Measurements from ENCODE around the gene CBFB. TPM values are rescaled to one million over a fixed set of nuclear protein-coding genes. Genes with fewer than 3 reads are reported as not detected.
A peak's percentile ranks its signal among the peaks of the same experiment; 100 is the strongest.

CBFB gene
- total and polyA plus RNA-seq, 2 of the 13 experiments (the other 11 are each of a cell fraction or from before 2014, with no cell fraction given): 22.1 to 70.8 TPM

DNA sequence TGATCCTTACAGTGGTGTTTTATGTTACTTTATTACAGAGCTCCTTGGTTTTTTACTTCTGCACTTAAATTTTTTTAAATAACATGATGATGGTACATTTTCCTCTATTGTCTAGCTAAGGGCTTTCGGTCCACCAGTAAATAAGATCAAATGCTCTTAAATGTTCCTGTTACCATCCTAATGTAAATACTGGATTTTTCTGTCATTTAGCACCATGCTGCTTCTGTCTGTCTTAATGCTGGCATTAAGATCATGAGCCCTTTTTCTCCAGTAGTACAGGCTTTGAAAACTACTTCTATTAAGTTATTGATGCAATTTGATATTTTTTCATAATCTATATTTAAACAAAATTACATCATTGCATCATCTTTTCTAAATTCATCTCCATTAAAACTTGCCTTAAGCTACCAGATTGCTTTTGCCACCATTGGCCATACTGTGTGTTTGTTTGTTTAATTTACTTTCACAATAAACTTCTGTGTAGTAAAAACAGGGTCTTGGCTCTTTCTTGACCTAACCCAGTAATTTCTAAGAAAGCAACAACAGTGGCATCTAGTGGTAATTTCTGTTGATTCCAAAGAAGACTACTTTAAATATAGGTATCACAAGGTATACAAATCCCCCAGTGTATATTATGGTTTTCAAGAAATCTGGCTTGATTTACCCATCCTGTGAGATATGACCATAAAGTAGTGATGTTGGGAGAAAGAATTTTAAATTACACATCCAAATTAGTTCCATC, 71.8 kb downstream of the CBFB start (continued):
- TF ChIP-seq, protein P1, sequence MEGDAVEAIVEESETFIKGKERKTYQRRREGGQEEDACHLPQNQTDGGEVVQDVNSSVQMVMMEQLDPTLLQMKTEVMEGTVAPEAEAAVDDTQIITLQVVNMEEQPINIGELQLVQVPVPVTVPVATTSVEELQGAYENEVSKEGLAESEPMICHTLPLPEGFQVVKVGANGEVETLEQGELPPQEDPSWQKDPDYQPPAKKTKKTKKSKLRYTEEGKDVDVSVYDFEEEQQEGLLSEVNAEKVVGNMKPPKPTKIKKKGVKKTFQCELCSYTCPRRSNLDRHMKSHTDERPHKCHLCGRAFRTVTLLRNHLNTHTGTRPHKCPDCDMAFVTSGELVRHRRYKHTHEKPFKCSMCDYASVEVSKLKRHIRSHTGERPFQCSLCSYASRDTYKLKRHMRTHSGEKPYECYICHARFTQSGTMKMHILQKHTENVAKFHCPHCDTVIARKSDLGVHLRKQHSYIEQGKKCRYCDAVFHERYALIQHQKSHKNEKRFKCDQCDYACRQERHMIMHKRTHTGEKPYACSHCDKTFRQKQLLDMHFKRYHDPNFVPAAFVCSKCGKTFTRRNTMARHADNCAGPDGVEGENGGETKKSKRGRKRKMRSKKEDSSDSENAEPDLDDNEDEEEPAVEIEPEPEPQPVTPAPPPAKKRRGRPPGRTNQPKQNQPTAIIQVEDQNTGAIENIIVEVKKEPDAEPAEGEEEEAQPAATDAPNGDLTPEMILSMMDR (CRISPR knock-in tag; IDR thresholded peaks at IDR 0.05): peak; percentile 33
- TF ChIP-seq SMC3 (IDR thresholded peaks at IDR 0.05; ENCODE audit: low read length) (peak; percentile 45; the same call in 1 of the 2 replicates), GATAD1 (CRISPR knock-in tag; IDR thresholded peaks at IDR 0.05) (no peak), ZBTB20 (CRISPR knock-in tag; IDR thresholded peaks at IDR 0.05; ENCODE audit: borderline replicate concordance, low read depth) (no peak), SRY (CRISPR knock-in tag; IDR thresholded peaks at IDR 0.05) (no peak), U2AF2 (IDR thresholded peaks at IDR 0.05; ENCODE audit: low read depth, low read length) (no peak), ATF4 (CRISPR knock-in tag; IDR thresholded peaks at IDR 0.05) (peak; percentile 41 to 70; a peak in 2 of 4 replicates), ZNF576 (CRISPR knock-in tag; IDR thresholded peaks at IDR 0.05) (no peak), ZNF580 (CRISPR knock-in tag; IDR thresholded peaks at IDR 0.05; ENCODE audit: borderline replicate concordance, low read depth) (no peak), ZHX2 (IDR thresholded peaks at IDR 0.05; ENCODE audit: low read depth) (no peak), ZHX2 (CRISPR knock-in tag; IDR thresholded peaks at IDR 0.05; ENCODE audit: borderline replicate concordance) (no peak), JUNB (CRISPR knock-in tag; IDR thresholded peaks at IDR 0.05; ENCODE audit: borderline replicate concordance) (no peak)
- TF ChIP-seq, protein P2, sequence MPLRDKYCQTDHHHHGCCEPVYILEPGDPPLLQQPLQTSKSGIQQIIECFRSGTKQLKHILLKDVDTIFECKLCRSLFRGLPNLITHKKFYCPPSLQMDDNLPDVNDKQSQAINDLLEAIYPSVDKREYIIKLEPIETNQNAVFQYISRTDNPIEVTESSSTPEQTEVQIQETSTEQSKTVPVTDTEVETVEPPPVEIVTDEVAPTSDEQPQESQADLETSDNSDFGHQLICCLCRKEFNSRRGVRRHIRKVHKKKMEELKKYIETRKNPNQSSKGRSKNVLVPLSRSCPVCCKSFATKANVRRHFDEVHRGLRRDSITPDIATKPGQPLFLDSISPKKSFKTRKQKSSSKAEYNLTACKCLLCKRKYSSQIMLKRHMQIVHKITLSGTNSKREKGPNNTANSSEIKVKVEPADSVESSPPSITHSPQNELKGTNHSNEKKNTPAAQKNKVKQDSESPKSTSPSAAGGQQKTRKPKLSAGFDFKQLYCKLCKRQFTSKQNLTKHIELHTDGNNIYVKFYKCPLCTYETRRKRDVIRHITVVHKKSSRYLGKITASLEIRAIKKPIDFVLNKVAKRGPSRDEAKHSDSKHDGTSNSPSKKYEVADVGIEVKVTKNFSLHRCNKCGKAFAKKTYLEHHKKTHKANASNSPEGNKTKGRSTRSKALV (CRISPR knock-in tag; IDR thresholded peaks at IDR 0.05): no peak
- TF ChIP-seq, protein P3, sequence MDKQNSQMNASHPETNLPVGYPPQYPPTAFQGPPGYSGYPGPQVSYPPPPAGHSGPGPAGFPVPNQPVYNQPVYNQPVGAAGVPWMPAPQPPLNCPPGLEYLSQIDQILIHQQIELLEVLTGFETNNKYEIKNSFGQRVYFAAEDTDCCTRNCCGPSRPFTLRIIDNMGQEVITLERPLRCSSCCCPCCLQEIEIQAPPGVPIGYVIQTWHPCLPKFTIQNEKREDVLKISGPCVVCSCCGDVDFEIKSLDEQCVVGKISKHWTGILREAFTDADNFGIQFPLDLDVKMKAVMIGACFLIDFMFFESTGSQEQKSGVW (CRISPR knock-in tag; IDR thresholded peaks at IDR 0.05; ENCODE audit: borderline replicate concordance): no peak
- TF ChIP-seq, protein P4, sequence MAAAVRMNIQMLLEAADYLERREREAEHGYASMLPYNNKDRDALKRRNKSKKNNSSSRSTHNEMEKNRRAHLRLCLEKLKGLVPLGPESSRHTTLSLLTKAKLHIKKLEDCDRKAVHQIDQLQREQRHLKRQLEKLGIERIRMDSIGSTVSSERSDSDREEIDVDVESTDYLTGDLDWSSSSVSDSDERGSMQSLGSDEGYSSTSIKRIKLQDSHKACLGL (CRISPR knock-in tag; IDR thresholded peaks at IDR 0.05): no peak
